Measurements from ENCODE around the gene HOXA7.
A peak's percentile ranks its signal among the peaks of the same experiment; 100 is the strongest.

Gene HOXA7

DNA sequence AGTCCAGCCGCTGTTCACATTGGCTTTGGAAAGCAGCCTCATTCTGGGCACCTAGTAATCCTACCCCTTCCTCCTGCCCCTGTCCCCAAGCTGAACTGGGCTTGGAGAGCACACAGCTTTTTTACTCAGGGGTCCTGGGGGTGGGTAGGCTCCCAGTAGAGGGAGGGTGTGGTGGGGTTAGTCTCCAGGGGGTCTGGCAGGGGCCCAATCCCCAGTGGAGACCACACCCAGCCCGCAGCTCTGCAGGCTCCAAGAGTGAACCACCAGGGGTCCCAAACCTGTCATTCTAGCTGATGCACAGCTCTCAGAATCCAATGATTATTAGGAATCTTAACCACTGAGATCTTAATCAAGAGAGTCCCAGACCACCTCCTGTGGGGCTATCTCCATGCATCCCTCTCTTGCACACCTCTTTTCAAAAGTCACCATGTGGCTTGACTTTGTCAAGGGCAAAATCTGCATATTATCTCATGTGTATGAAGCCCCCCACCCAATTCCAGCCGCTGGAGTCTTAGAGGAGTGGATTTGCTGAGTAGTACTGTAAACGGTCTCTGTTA, 25.9 kb upstream of the HOXA7 start:
- peak; percentile 65 for DNase-seq (ENCODE audit: low spot score)

DNA sequence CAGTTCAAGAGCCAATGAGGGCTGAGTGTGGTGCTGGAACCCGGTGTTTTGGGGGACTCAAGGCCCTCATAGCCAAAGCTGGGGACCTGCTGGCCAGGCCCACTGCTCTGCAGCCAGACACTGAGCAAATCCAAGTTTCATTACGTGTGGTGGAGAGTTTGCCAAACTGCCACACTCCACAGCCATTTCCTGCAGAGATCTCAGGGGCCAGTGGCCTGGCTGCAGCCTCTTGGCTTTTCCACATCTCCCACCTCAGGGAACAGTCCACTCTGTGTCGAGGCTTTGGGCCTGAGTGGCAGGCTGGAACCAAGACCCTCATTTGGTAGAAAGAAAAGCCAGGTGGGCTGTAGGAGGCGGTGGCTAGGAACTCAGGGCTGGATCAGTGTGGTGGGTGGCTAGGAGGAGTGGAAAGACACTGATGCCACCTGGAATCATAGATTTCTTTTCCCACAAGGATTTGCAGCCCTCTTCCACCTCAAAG, 25.4 kb upstream of the HOXA7 start:
- peak; percentile 63 for DNase-seq (ENCODE audit: low spot score)

DNA sequence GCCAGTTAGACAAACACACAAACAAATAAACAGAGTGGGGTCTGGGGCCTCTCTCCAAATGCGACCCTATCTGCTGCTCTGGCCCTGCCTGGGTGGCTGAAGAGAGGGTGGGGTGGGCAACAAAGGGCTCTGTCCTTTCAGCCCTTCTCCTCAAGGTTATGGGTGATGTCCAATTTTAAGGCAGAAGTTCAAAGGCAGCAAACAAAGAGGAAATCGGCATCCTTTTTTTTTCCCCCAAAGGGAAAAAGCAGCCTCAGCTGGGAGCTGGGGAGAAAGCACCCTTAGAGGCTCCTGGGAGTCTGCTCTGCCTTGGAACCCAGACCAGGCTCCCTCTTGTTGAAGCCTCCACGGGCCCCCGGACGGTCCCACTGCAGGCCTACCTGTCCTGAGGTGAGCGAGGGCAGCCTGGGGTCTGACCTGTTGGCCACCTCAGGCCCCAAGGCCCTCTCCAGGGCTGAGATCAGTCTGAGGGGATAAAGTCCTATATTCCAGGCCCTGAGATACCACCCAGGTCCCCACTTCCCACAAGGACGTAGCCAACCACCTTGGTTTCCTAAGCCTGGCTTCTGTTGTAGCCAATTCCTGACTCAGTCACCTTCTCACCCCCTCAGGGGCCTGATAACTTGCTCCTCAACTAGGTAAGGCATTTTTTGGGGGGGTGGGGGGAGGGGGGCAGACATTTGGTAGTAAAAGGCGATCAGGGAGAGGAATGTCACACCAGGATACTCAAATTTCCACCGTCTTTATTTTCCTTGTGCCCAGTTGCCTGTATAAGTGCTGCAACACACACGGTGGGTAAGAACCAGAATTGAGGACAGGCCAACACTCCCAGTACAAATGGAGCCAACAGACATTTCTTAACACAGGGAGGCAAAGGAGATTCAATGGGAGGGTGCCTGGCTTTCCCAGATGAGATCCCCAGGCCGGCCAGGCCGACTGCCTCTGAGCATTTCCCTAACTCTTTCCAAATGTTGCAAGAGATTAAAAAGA, 24.3 kb upstream of the HOXA7 start:
- DNase-seq (ENCODE audit: low spot score), result peak; percentile 62

GRCh38 chr7:27179503-27180430, 23.3 kb upstream of the HOXA7 start:
- DNase-seq (ENCODE audit: low spot score), result peak; percentile 94

- DNase-seq (ENCODE audit: low spot score), result peak; percentile 69
These were observed 22.6 kb upstream of the HOXA7 start for GRCh38 chr7:27179030-27179429.

DNA sequence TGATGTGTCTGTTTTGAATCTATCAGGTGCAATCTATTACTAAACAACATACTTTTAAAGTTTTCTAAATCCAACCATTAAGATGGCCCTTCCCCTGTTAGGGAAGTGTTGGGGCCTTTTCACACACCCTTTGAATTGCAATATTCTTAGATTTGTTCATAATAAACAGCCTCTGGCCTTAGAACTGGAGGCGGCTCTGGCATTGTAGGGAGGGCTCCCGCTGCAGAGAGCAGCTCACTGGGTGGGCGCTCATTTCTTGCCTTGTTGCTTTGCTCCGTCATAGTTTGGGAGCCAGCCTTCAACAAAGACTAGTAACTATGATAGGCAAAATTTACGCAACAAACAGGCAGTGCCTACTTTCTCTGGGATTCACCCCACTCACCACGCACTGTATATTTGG, 21.9 kb upstream of the HOXA7 start:
- DNase-seq (ENCODE audit: low spot score), result peak; percentile 51

- peak; percentile 67 for DNase-seq (ENCODE audit: low spot score)
These were observed 21.4 kb upstream of the HOXA7 start for GRCh38 chr7:27177795-27178320.

- DNase-seq (ENCODE audit: low spot score), result peak; percentile 71
These were observed 20.7 kb upstream of the HOXA7 start for GRCh38 chr7:27176962-27177794.

GRCh38 chr7:27176524-27176845, 20.0 kb upstream of the HOXA7 start:
- no peak for DNase-seq (ENCODE audit: low spot score)

GRCh38 chr7:27175626-27176523, 19.4 kb upstream of the HOXA7 start:
- DNase-seq (ENCODE audit: low spot score), result peak; percentile 64

DNA sequence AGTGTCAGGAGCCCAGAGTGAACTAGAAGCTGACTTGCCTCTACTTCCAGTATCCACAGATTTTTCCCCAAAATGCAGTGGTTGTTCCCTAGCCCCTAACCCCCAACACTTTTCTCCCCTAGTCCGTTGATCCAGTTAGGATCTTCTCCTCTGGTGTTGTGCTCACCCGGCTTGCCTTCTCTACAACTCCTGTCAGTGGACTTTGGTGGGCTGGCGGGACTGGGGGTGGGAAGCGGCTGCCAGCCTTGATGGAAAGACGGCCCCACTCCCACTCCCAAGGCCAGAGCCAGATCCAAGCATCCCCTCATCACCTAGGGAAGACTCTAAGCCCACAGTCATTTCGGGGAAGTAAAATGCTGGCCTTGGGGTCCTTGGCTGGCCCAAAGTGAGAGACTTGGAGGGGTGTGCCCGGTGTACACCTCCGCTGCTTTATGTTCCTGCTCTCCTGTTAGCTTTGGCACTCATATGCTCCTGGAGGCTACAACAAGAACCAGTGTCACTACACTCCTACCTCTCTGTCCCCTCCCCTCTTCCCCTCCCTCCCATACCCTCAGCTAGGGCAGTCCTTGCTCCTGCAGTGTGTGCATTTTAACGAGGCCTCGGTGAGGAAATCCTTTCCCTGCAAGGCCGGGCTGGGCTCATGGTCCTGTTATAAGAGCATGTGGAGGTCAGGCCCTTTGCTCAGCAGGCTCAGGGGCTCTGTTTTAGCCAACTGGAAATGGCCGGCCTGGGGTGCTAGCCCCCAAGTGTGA, 18.6 kb upstream of the HOXA7 start:
- peak; percentile 83 for DNase-seq (ENCODE audit: low spot score)

- peak; percentile 89 for DNase-seq (ENCODE audit: low spot score)
These were observed 17.7 kb upstream of the HOXA7 start, which contains the start of gene HOXA10 for GRCh38 chr7:27173956-27174873. HOXA10 (minus strand) TSS chr7:27174320; CDS start chr7:27174306, 14 bp downstream.

DNA sequence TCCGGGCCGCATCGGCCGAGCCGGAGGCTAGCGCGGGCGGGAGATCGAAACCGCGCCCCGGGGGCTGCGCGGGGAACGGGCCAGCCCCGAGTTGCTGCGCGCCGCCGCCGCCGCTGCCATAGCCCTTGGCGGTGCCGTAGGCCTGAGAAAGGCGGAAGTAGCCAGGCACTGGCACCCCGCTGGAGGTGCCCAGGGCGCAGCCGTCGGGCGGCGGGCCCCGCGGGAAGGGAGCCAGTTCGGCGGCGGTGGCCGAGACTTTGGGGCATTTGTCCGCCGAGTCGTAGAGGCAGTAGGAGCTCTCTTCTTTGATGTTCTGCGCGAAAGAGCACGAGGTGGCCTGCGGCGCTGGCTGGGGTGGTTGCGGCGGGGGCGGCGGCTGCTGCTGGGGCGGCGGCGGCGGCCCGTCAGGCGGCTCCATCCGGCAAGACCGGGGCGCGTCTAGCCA, 17.1 kb upstream of the HOXA7 start:
- peak; percentile 70 for DNase-seq (ENCODE audit: low spot score)

- peak; percentile 90 for DNase-seq (ENCODE audit: low spot score)
These were observed 16.5 kb upstream of the HOXA7 start for GRCh38 chr7:27172823-27173510.

DNA sequence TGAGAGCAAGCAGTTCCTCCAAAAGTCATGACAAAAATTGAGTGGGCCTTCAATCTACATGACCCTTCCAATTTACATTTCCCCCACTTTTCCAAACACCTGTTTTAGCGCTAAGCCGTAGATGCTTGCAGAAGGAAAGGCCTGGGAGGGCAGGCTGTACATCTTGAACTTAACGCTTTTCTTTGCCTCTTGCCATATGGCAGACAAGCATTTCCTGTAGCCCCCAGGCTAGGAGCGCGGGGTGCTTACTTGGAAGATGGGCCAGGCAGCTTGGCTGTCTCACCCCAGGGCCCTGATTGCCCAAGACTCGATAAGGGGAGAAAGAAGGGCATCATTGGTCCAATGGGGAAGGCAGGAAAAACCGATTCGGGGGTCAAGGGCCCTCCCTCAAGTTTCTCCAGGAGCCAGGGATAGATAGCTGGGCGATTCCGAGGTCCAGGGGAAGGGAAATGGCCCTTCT, 15.9 kb upstream of the HOXA7 start:
- peak; percentile 71 for DNase-seq (ENCODE audit: low spot score)

GRCh38 chr7:27171637-27172314, 15.3 kb upstream of the HOXA7 start:
- DNase-seq (ENCODE audit: low spot score), result peak; percentile 72

- peak; percentile 70 for DNase-seq (ENCODE audit: low spot score)
These were observed 14.8 kb upstream of the HOXA7 start for GRCh38 chr7:27171325-27171636.

Measured in left forelimb (tissue), 1 donor.